ENCODE data around the gene HDAC9.

Gene HDAC9

DNA sequence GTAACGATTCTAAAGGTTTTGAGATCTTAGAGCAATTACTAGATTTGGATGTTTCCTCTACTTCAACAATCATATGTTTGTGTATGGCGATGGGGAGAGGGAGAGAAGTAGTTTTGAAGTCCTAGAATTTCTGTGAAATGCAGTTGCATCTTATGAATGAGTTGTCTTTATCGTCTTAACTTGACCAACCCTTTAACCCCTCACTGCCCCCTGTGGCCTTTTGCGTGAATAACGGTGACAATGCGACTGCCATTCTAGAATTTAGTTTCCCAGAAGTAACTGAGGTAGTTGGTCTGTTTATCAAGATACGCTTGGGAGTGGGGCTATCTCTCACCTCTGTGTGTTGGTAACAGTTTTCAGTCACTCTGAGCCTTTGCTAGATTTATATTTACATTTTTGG, 204.6 kb downstream of the HDAC9 start:
- H3K27ac ChIP-seq = no peak overlapping the region
- TF ChIP-seq CTCF (IDR thresholded peaks at IDR 0.05) (peak; percentile 52), ZFX (IDR thresholded peaks at IDR 0.05; ENCODE audit: borderline replicate concordance) (no peak)

GRCh38 chr7:18702071-18702829, 206.7 kb downstream of the HDAC9 start:
- TF ChIP-seq ZFX (IDR thresholded peaks at IDR 0.05; ENCODE audit: borderline replicate concordance) (no peak), CTCF (IDR thresholded peaks at IDR 0.05) (no peak)
- H3K27ac ChIP-seq = no peak overlapping the region

DNA sequence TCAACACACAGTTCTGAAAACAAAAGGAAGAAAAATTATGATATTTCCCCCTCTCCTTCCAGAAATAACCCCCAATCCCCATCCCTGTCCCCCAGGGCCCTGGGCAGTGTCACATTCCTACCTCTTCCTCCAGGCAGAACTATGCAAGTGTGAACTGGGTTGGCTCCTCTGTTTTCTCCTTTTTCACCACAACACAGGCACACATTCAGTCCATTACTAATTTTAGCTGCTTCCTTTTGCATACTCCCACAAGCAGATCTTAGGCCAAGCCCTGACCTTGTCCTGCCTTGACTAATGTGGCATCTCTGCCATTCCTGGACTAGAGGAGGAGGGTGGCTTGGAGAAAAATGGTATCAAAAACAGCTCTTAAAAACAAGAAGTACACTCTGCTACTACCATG, 208.1 kb downstream of the HDAC9 start:
- TF ChIP-seq CTCF (IDR thresholded peaks at IDR 0.05) = no peak
- no peak for TF ChIP-seq ZFX (IDR thresholded peaks at IDR 0.05; ENCODE audit: borderline replicate concordance)
- H3K27ac ChIP-seq = no peak overlapping the region

- no peak for TF ChIP-seq CTCF (IDR thresholded peaks at IDR 0.05)
- no peak for TF ChIP-seq ZFX (IDR thresholded peaks at IDR 0.05; ENCODE audit: borderline replicate concordance)
- H3K27ac ChIP-seq = no peak overlapping the region
These were observed 211.1 kb downstream of the HDAC9 start for GRCh38 chr7:18706670-18707069.

- no peak overlapping the region for H3K27ac ChIP-seq
- no peak for TF ChIP-seq CTCF (IDR thresholded peaks at IDR 0.05)
- no peak for TF ChIP-seq ZFX (IDR thresholded peaks at IDR 0.05; ENCODE audit: borderline replicate concordance)
These were observed 212.7 kb downstream of the HDAC9 start for GRCh38 chr7:18708204-18708603.

GRCh38 chr7:18715988-18716387, 220.4 kb downstream of the HDAC9 start:
- H3K27ac ChIP-seq = no peak overlapping the region
- TF ChIP-seq ZFX (IDR thresholded peaks at IDR 0.05; ENCODE audit: borderline replicate concordance) (no peak), CTCF (IDR thresholded peaks at IDR 0.05) (no peak)

DNA sequence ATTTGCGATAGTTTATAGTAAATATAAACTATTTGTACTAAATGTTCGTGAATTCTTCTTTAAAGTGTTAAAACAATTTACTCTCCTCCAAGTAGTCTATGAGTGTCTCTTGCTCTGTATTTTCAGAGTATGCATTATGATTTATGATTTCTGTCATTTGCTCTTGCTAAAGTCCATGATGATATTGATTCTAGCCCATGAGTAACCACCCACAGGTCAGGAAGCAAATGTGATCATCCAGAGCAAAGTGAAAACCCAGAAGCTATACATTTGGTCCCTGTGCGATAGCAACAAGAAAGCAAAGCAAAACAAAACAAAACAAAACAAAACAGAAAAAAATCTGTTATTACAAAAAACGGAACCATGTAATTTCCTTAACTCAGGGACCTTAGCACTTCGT, 225.9 kb downstream of the HDAC9 start:
- no peak overlapping the region for H3K27ac ChIP-seq
- TF ChIP-seq CTCF (IDR thresholded peaks at IDR 0.05) = no peak
- no peak for TF ChIP-seq ZFX (IDR thresholded peaks at IDR 0.05; ENCODE audit: borderline replicate concordance)

Data from 22Rv1 (cell line).